GM12892 (cell line): Measurements from ENCODE around the gene PRM3.

ENCODE experiments used
- POLR2A ChIP-seq: IDR thresholded peaks from 2 replicates; pipeline ENCODE4 v1.6.1; 2011; ENCODE audit warnings: low read depth, low read length, control low read depth
- POLR2AphosphoS5 ChIP-seq: IDR thresholded peaks from 2 replicates; pipeline ENCODE4 v1.6.1; 2011; ENCODE audit warnings: low read depth, low read length, control low read depth

- TF ChIP-seq POLR2A (no peak), POLR2AphosphoS5 (no peak)
These were observed 14.6 kb downstream of the PRM3 start for GRCh38 chr16:11258553-11259492.
